Measurements from ENCODE around the gene PDLIM7.

The PDLIM7 gene

DNA sequence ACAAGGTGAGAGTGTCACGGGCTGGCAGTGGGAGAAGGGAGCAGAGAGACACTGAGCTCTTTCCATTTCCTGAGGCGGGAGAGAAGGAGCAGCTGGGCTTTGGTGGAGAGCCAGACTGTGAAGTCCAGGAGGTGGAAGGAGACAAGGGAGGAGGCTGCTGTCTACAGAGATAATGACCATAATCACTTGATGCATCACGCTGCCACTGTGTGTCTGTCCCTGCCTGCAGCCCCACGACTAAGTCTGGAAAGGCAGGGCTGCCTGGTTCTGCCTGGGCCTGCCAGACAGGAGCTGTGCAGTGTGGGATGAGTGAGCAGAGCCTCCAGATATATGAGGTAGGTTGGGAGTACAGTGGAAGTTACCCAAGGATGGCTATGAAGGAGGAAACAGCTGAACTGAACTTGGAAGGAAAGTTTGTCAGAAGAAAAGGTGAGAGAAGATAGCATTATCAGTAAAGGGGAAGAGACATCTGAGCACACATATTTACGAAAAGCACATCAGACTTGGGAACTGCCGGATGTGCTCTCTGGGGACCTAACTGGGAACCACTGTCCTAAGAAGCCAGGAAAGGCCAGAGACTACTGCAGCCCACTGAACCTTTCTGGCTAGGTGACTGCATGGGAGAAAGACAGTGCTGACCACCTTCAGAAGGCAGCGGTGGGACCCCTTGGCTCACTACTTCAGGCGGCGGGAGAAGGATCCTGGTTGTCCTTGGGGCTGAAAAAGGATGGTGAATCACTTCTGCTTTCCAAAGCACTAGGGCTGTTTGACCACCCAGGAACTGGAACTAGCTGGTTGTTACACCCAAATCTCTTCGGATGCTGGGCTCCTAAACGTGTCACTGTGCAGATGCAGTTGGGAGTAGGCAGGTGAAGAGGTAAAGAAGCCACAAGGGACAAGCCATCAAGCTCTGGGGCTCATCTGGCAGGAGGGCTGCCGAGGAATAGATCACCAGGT, 32.1 kb upstream of the PDLIM7 start:
- TF ChIP-seq GABPA (IDR thresholded peaks at IDR 0.05; ENCODE audit: low read depth): no peak
- Histone ChIP-seq H3K4me3 (replicated peaks; ENCODE audit: insufficient read depth, low read length) (no peak overlapping the region), H3K27me3 (ENCODE audit: insufficient read depth, poor library complexity, severe bottlenecking) (no peaks in the 10 kb centered on the region), H3K27ac (replicated peaks) (no peak overlapping the region)
- no peak for DNase-seq (ENCODE audit: low read depth in 1 of 2, low spot score in 1 of 2)

GRCh38 chr5:177528631-177529030, 31.2 kb upstream of the PDLIM7 start:
- Histone ChIP-seq H3K4me3 (replicated peaks; ENCODE audit: insufficient read depth, low read length) (no peak overlapping the region), H3K27ac (replicated peaks) (no peak overlapping the region), H3K27me3 (ENCODE audit: insufficient read depth, poor library complexity, severe bottlenecking) (no peaks in the 10 kb centered on the region)
- no peak for DNase-seq (ENCODE audit: low read depth in 1 of 2, low spot score in 1 of 2)
- no peak for TF ChIP-seq GABPA (IDR thresholded peaks at IDR 0.05; ENCODE audit: low read depth)
- no peak for TF ChIP-seq SPI1 (IDR thresholded peaks at IDR 0.05; ENCODE audit: borderline replicate concordance, low read depth)
- TF ChIP-seq CTCF (IDR thresholded peaks at IDR 0.05; ENCODE audit: insufficient read depth, low read length): no peak
- no peak for TF ChIP-seq REST (IDR thresholded peaks at IDR 0.05; ENCODE audit: insufficient replicate concordance, low read depth)

- Histone ChIP-seq H3K4me3 (replicated peaks; ENCODE audit: insufficient read depth, low read length) (no peak overlapping the region), H3K27me3 (ENCODE audit: insufficient read depth, poor library complexity, severe bottlenecking) (no peaks in the 10 kb centered on the region), H3K27ac (replicated peaks) (no peak overlapping the region)
- TF ChIP-seq GABPA (IDR thresholded peaks at IDR 0.05; ENCODE audit: low read depth) (no peak), SPI1 (IDR thresholded peaks at IDR 0.05; ENCODE audit: borderline replicate concordance, low read depth) (no peak), POLR2AphosphoS5 (IDR thresholded peaks at IDR 0.05; ENCODE audit: low read depth) (no peak; the same call in 1 of the 2 replicates), REST (IDR thresholded peaks at IDR 0.05; ENCODE audit: insufficient replicate concordance, low read depth) (no peak), CTCF (IDR thresholded peaks at IDR 0.05; ENCODE audit: insufficient read depth, low read length) (no peak)
- no peak for DNase-seq (ENCODE audit: low read depth in 1 of 2, low spot score in 1 of 2)
Measured at GRCh38 chr5:177527595-177527994, 30.2 kb upstream of the PDLIM7 start.

DNA sequence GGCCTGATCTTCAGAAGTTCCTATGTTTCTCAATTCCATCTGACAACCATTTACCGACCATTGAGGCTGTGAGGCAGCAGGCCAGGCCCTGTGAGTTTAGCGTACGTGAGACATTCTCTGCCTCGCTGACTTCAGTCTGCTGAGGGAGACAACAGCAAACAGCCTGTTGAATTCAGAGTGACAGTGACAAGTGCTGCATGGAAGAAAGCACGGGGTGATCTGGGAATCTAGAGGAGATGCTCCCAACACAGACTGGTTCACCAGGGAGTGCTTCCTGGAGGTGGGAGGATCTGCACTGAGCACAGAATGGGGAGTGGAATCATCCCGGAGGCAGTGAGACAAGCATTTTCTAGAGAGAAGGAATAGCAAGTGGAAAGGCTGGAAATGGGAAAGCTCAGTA, 29.4 kb upstream of the PDLIM7 start:
- Histone ChIP-seq H3K4me3 (replicated peaks; ENCODE audit: insufficient read depth, low read length) (no peak overlapping the region), H3K27me3 (ENCODE audit: insufficient read depth, poor library complexity, severe bottlenecking) (no peaks in the 10 kb centered on the region), H3K27ac (replicated peaks) (no peak overlapping the region)
- no peak for DNase-seq (ENCODE audit: low read depth in 1 of 2, low spot score in 1 of 2)
- no peak for TF ChIP-seq POLR2AphosphoS5 (IDR thresholded peaks at IDR 0.05; ENCODE audit: low read depth)
- no peak for TF ChIP-seq CTCF (IDR thresholded peaks at IDR 0.05; ENCODE audit: insufficient read depth, low read length)
- TF ChIP-seq SPI1 (IDR thresholded peaks at IDR 0.05; ENCODE audit: borderline replicate concordance, low read depth): no peak
- no peak for TF ChIP-seq REST (IDR thresholded peaks at IDR 0.05; ENCODE audit: insufficient replicate concordance, low read depth)
- TF ChIP-seq GABPA (IDR thresholded peaks at IDR 0.05; ENCODE audit: low read depth): no peak

Data from HL-60 (cell line).